Measurements from ENCODE around the gene TCFL5.

DNA sequence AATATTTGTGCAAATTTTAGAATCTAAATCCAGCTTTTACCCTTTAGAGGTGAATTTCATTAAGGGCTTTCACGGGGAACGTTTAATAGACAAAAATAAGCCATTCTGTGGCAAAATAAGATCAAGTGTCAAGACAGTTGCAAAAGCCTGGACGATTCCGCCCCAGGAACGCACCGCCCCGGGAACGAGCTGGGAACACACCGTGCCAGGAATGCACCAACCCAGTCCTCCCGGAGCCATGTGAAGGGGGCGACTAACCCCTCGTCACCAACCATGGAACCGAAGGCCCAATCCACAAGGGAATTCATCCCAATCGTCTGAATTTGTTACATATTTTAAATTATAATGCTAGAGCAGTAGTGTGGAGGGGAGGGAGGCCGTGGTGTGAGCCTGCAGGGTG lies 20.8 kb upstream of the TCFL5 start:
- TF ChIP-seq TCF7 (CRISPR knock-in tag; IDR thresholded peaks at IDR 0.05; ENCODE audit: low read depth) (no peak), ZNF121 (CRISPR knock-in tag; IDR thresholded peaks at IDR 0.05) (no peak)

All from WTC11 (cell line).